Activated gamma-delta T cell (primary cell): ENCODE data around the gene PLAAT3.
"Not testable (repeated sequence)": the region's sequence is repeated elsewhere in the genome, so short reads cannot be mapped to it uniquely, and the experiment has no call there.

Experiments
- DNase-seq: peaks from one replicate; lab custom pipeline; 2025; lab: John Stamatoyannopoulos, UW
- total RNA-seq, 2 donors: gene quantifications; one replicate each; lab custom pipeline; 2026; lab: John Stamatoyannopoulos, UW

The PLAAT3 gene
- 8.2 to 17.8 reads per million in 2 donors for total RNA-seq

DNA sequence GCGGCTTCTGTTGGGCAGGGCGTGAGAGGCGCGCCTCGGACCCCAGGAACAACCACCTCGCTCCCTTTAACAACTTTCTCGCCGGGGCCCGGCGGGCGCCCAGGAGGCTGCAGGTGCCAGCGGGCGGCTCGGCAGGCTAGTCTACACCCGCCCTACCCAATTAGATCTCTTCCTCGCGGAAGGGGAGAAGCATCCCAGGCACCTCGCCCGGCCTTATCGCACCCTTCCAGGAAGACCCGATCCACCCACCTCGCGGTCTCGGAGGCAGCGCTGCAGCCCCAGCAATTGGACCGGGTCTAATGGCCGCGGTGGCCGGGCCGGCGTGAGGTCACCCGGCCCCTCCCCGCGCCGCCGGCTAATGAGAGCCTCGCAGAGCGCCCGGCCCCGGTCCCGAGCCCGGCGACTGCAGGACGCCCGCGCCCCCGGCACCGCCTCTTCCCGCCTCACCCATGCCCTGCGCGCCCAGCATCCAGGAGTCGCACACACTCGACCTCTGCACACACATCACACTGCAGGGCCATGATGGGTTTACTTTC, at the start of gene PLAAT3:
Gene PLAAT3, minus strand, starts transcription at position 298 of the 536 bp plus-strand sequence. CDS start 419 bp downstream, outside the sequence.
- no peak for DNase-seq

DNA sequence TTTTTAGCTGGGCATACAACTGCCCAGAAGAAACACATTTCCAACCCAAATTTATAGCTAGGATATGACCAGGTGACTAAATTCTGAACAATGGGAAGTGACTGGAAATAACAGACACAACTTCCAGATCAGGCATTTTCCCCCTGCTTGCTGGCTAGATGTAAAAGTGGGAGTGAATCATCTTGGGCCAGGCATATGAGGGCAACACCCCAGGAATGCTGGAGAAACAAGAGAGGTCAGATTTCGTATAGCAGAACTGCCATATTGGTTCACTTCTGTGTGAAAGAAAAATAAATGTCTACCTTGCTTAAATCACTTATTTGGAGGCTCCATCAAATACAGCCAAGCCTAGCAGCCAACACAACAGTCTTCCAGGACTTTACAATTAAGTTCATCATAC, 49.6 kb upstream of the PLAAT3 start:
- no peak for DNase-seq

DNA sequence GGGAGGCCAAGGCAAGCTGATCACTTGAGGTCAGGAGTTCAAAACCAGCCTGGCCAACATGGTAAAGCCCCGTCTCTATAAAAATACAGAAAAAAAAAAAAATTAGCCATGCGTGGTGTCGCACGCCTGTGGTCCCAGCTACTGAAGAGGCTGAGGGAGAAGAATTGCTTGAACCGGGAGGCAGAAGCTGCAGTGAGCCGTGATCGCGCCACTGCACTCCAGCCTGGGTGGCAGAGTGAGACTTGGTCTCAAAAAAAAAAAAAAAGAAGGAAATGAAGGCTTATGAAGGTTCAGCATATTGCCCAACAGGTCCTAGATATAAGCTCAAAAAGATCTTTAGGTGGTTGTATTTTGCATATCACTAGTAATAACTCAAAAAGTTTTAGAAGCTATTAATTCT, 46.7 kb upstream of the PLAAT3 start:
- DNase-seq = no peak

DNA sequence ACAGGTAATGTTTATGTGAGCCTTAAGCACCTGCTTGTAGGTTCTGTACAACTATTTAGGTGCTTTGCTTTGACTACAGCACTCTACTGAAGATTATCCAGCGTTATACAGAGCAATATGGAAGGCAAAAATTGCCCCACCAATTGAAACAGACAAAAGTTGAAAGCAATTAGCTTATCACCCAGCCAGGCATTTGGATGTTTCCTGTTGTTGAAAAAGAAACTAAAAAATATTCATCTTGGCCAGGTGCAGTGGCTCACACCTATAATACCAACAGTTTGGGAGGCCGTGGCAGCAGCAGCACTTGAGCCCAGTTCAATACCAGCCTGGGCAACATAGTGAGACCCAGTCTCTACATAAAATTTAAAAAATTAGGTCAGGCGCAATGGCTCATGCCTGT, 38.4 kb upstream of the PLAAT3 start:
- DNase-seq = no peak

DNA sequence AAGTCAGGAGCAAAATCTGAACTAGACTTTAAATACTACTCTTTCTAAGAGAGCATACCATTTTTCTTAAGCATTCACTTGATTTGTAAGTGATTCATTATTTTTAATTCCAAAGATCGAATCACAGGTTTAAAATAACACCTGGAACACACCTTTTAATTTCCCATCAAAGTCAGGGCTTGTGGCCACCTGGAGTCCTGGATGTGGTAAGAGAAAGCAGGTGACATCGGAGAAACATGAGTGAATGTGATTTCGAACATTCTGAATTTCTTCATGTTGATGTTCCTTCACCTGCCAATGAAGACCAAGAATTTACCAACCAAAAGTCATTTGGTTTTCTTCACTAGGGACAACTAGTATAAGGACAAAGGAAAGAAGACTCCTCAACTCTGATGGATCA, 29.0 kb upstream of the PLAAT3 start:
- DNase-seq = no peak

DNA sequence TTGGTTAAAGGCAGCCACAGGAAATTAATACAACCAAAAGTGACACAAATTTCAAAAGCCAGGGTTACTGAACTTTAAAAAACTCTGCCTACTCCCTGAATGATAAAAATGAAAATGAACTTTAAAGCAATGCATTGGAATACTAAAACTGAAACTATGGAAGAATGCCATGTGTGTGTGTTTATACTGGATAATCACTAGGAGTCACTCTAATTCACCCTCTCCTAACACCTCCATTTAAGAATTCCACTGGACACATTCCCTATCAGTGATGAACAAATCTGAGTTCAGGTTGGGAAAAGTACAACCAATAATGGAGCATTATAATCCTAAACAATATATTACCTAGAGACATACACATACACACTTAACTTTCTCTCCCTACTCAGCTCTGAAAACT, 27.5 kb upstream of the PLAAT3 start:
- no peak for DNase-seq

DNA sequence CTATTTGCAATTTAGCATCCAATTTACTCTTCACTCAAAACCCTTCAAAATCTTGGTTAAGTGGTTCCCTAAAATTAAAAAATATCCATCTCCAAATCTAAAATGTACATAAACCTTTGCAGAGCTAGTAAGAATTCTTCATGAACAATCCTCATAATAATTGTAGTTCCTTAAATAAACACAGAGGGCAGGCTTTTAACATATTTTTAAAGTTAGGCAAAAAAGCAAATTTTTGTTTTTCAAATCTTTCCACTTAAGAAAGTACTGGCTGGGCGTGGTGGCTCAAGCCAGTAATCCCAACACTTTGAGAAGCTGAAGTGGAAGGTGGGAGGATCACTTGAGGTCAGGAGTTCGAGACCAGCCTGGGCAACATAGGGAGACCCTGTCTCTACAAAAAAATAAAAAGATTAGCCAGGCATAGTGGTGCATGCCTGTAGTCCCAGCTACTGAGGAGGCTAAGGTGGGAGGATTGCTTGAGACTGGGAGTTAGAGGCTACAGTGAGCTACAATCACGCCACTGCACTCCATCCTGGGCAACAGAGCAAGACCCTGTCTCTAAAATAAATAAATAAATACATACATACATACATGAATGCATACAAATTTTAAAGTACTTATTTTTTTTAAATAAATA, 25.1 kb upstream of the PLAAT3 start:
- DNase-seq = no peak

DNA sequence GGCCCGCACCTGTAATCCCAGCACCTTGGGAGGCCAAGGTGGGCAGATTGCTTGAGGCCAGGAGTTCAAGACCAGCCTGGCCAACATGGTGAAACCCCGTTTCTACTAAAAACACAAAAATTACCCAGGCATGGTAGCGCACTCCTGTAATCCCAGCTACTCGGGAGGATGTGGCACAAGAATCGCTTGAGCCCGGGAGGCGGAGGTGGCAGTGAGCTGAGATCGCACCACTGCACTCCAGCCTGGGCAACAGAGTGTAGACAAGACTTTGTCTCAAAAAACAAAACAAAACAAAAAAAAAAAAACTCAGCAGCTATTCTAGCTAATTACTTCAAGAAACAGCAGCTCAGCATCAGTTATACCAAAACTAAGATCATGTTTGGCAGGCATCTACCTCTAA, 24.2 kb upstream of the PLAAT3 start:
- not testable (repeated sequence) for DNase-seq

DNA sequence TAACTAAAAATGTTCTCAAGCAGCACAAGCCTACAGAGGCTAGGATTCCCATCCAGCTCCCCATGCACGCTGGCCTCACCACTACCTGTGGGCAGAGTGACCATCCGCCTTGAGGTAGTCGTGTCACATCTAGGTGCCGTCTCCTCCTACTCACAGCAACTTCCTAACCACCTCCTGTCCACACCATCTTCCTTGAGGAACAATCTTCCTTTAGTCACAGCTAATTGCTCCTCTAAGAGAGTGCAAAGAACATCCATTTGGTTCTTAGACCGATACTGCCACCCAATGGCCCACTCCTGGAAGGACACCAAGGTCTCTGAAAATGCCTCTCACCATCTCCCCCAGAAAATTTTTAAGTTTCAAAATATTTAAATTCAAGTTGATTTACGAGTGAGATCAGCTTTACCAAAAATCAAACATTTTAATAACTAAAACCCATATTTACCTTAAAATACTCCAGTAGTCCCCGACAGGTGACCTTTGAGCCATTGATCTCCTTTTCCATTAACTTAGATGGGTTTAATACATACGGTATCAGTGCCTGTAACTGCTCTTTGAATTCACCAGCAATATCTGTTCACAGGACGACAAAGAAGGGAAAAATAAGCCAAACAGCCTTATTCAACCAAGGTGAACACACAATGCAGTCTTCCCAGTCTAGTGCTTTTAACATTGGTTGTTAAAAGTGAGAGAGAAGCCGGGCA, 21.7 kb upstream of the PLAAT3 start:
- no peak for DNase-seq

DNA sequence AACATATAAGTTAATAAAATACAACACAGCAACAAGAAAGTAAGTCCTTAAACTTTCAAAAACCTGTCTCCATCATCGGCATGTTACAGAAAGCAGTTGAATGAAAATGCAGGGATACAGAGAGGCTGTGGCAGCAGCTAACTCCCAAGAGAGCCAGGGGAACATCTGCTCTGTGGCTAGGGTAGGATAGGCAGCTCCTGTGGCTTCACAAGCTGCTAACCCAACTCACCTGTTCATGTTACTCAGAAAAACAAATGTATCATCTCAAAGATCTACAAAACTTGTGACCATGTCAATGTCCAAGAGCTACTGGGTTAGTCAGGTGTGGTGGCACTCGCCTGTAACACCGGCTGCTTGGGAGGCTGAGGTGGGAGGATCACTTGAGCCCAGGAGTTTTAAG, 15.2 kb upstream of the PLAAT3 start:
- no peak for DNase-seq

DNA sequence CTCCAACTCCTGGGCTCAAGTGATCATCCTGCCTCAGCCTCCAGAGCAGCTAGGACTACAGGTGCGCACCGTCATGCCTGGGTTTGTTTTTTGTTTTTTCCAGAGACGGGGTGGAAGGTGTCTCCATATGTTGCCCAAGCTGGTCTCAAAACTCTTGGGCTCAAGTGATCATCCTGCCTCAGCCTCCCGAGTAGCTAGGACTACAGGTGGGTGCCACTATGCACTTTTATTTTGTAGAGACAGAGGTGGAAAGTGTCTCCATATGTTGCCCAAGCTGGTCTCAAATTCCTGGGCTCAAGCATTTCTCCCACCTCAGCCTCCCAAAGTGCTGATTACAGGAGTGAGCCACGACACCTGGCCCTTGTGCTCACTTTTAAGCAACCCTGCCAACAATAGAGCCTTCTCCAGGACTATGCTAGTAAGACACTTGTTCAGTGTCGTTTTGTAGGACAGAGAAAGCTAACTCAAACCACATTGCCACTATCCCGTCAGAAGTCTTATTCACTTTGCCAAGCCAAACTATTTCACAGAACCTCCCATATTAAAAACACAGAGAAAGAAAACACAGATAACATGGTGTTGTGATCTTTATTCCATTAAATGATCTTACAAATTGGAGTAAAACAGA, 9.4 kb upstream of the PLAAT3 start:
- DNase-seq = no peak

DNA sequence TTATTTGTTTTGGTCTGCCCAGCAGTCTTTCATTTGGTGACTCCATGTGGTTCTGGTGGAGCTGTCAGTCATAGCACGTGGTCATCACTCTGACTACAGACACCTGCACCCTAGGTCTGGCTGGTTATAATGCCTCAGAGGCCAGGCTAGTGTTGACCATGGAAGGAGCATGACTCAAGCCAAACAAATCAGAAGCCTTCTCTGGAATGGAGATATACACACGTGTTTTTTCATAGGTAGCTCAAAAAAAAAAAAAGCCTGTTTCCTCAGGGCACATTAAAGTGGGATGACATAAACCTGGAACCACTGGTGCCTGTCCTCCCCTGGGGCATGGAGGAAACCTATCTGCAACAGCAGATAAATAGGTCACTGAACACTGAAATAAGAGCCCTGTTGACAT, 8.1 kb upstream of the PLAAT3 start:
- DNase-seq = no peak

DNA sequence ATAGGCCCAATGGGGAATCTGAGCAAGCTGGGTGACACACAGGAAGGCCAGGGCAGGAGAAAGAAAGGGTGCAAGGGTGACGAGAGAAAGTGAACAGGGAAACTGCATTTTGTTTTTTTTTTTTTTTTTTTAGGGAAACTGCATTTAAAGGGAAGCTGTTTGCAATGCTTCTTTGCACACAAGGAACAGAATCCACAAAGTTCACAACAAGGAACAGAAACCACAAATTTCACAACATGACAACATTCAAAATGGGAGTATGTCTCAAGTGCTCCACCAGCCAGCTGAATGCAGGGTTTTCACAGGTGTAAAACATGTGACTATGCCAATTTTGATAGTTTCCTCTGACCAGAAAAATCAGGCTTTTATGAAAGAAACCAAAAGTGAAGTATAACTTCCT, 6.8 kb upstream of the PLAAT3 start:
- DNase-seq = no peak

DNA sequence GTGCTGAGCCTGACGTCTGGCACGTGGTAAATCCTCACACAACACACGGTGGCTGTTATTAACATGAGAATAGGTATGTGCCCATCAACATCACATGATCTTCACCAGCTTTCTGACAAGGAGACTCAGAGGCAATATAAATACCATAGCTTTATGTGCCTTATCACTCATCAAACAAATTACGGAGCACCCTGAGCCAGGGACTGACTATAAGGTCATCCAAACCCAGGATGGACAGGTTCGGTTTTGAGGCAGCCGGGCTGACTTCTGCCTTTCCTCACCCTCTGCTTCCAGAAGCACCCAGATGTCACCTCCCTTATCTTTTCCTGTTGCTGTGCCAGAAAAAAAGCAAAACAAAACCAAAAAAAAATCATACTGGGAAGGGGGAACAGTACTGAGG, 5.7 kb upstream of the PLAAT3 start:
- no peak for DNase-seq

DNA sequence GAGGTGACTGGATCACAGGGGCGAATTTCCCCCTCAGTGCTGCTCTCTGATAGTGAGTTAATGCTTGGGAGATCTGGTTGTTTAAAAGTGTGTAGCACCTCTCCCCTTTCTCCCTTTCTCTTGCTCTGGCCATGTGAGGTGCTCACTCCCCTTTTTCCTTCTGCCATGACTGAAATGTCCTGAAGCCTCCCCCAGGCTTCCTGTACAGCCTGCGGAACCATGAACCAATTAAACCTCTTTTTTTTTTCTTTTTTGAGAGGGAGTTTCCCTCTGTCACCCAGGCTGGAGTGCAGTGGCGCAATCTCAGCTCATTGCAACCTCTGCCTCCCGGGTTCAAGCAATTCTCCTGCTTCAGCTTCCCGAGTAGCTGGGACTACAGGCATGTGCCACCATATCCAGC, 3.5 kb upstream of the PLAAT3 start:
- DNase-seq = not testable (repeated sequence)

DNA sequence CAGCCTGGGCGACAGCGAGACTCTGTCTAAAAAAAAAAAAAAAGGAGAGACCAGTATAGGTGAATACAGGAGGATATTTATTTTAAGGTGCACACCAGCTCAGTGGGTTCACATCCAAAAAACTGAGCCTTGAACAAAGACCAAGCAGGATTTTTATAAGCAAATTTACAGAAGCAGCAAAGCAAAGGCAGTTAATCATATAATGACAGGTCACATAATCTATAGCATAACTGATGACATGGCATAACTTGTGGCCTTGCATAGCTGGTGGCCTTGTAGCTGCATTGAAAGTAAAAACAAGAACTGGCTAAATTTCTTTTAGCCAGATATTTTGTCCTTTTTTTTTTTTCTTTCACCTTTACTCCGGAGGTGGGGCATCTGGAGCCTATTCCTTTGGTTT, 2.7 kb upstream of the PLAAT3 start:
- no peak for DNase-seq

DNA sequence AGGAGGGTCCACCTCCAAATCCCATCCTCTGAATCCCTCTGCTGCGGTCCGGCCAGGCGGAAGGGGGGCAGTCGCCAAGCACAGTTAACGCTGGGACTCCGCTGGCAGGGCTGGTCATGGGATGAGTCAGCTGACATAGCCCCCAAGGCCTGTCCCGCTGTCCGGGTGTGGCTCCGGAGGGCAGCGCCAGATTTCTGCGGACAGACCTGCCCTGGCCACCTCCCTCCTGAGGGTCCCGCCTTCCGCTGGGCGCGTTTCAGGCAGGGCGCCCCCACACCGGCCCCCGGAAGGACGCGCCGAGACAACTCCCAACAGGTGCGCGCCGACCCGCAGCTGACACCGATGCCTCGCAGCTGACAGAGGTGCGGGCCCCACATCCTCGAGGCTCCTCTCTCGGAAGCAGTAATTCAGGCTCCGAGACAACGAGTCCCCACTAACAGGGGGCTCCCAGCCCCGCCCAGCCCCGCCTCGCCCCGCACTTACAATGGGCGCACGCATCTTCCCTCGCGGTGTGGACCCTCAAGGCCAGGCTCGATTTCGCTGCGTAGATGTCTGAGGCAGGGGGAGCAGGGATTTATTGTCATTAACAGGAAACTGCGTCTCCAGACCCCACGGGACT, 607 bp downstream of the PLAAT3 start:
- peak; percentile 33 for DNase-seq

DNA sequence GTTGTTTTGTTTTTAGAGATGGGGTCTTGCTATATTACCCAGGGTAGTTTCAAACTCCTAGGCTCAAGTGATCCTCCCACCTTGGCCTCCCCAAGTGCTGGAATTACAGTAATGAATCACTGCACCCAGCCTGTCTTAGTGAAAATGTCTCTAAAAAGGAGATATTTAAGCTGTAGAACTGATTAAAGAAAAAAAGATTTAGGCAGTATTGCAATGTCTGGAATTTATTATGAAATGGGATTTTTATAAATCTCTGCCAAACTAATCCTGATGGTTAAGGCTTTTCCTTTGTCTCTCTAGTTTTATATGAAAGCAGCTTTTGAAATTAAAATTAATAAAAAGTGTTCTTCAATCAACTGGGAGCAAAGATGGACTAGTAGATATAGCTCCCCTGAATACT, 2.1 kb downstream of the PLAAT3 start:
- no peak for DNase-seq

DNA sequence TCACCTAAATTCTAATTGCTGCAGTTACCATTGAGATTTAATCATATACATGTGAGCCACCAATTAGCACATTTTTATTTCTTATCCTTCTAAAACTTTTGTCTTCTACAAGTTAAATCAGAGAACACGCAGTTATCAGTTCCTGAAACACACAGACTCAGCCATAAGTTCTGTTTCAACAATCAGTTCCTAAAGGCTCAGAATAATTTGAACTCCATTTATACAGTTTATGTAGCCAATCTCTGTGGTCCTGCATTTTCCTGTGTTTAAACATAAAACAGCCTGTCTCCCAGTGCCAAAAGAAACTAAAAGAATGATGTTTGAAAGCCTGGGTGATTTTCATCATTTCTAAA, 2.9 kb downstream of the PLAAT3 start:
- no peak for DNase-seq

DNA sequence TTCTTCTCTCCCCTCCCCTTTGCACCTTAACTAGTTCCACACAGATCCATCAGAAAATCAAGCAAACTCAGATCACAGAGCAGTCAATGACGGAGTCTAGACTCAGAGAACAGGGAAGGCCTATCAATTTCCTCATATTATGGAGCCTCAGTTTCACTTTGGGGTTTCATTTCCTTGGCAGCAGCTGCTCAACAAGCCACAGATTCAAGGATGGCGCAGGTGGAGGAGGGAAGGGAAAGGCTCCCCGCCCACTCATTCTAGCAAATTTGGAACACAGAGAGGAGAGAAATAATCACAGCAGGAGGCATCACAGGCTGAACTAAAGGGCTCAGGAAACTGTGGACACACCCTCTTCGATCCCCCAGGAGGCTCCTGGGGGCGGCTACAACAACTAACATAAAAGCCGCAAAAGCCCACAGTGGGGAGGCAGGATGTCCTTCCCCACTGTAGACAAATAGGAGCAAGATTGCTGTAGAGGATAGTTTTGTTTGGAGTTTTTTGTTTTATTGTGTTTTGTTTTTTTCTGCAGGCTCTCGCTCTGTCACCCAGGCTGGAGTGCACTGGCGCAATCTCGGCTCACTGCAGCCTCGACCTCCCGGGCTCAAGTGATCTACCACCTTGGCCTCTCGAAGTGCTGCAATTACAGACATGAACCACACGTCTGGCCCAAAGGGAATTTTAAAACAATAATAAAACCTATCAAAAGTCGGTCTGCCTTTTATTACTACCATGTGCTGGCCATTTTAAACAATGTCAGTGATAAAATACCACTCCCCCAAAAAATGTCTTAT, 3.4 kb downstream of the PLAAT3 start:
- no peak for DNase-seq

DNA sequence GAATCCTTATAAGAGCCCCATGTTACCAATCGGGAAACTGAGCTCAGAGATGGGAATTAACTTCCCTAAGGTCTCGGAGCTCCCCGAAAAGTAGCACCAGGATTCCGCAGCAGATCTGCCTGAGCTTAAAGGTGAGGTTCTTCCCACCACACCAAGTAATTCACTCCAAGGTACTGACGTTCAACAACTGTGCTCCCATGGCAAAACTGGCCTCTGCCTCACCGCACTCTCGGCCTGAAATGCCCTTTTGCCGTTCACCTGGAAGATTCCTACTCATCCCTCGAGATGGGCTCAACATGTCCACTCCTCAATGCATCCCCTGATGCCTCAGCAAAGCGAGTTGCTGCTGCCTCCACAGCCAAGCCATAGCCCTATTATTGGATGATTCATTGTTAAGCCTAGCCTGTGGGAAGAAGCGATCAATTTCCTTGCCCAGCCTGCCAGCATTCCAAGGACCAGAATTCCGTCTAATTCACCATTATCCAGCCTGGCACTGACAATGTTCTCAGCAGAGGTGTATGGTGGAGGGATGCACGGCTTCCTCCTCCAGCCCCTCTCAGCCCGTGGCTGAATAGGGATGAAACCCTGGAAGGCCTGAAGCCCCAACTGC, 4.2 kb downstream of the PLAAT3 start:
- DNase-seq = no peak
